Kidney epithelial cell (primary cell): ENCODE measurements around the gene SPINK5. TPM values are rescaled to one million over a fixed set of nuclear protein-coding genes. Genes with fewer than 3 reads are reported as not detected.

Experiments
- DNase-seq: peaks from one replicate; pipeline ENCODE4 v3.0.0-alpha.2; 2010; ENCODE audit warnings: low read depth
- H3K27me3 ChIP-seq: 2 replicates; pipeline ENCODE4 v1.6.0; 2011; ENCODE audit warnings: low read length; ENCODE audit not compliant: control insufficient read depth, insufficient read depth
- H3K36me3 ChIP-seq: 2 replicates; pipeline ENCODE4 v1.5.1; 2011; ENCODE audit warnings: low read length; ENCODE audit not compliant: control insufficient read depth, insufficient read depth
- H3K4me3 ChIP-seq: 2 replicates; pipeline ENCODE4 v1.5.1; 2011; ENCODE audit warnings: low read depth, mild to moderate bottlenecking, control low read depth, low read length
- total RNA-seq: library from RNA; depleted of rRNA; stranded (reverse); fragments of >200 nt; gene quantifications from 2 replicates; pipeline ENCODE4 v1.2.3, GENCODE V29; 2015
- TF ChIP-seq, protein P1 (sequence below): IDR thresholded peaks from 2 replicates; pipeline ENCODE4 v1.5.1; 2011; ENCODE audit warnings: mild to moderate bottlenecking, moderate library complexity, low read length, control low read depth, inconsistent platforms; ENCODE audit not compliant: insufficient read depth, poor library complexity, severe bottlenecking

SPINK5 gene
- total RNA-seq, 1 donor from 2014 or later, result 0.04 TPM

GRCh38 chr5:148179234-148179824, 115.5 kb downstream of the SPINK5 start:
- Histone ChIP-seq H3K36me3 (no peaks in the 10 kb centered on the region), H3K27me3 (no peaks in the 10 kb centered on the region), H3K4me3 (no peak overlapping the region)
- TF ChIP-seq, protein P1, sequence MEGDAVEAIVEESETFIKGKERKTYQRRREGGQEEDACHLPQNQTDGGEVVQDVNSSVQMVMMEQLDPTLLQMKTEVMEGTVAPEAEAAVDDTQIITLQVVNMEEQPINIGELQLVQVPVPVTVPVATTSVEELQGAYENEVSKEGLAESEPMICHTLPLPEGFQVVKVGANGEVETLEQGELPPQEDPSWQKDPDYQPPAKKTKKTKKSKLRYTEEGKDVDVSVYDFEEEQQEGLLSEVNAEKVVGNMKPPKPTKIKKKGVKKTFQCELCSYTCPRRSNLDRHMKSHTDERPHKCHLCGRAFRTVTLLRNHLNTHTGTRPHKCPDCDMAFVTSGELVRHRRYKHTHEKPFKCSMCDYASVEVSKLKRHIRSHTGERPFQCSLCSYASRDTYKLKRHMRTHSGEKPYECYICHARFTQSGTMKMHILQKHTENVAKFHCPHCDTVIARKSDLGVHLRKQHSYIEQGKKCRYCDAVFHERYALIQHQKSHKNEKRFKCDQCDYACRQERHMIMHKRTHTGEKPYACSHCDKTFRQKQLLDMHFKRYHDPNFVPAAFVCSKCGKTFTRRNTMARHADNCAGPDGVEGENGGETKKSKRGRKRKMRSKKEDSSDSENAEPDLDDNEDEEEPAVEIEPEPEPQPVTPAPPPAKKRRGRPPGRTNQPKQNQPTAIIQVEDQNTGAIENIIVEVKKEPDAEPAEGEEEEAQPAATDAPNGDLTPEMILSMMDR, result peak; percentile 66
- DNase-seq, result peak; percentile 16

DNA sequence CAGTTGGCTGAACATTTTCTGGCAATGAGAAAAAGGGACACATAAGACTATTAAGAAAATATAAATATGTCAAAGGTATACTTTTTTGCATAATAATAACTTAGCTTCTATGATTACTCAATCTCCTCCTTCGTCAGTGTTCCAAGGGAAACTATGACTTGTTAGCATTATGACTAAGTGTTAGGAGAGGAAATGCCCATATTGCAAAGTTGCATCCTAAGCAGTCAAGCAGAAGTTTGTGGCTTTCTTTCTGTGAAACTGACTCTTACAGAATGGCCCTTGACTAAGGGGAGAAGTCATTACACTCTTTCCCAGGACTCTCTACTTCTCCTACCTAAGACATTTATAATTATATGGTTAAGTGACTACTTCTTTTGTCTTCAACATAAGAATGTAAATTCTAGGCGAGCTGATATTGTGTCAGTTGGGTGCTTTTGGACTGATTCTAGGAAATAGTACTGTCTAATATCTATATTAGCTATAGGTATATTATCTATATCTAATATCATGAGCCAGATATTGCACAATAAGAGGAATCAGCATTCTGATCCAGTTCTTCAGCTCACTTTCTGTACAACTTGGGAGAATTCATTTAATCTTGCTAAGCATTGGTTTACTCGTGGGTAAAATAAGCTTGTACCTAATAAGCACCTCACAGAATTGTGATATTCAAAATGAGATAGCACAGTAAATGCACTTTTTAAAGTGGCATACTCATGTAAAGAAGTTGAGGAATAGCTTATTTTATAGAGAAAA, 122.6 kb downstream of the SPINK5 start:
- TF ChIP-seq, protein P1, result no peak
- DNase-seq, result peak; percentile 38
- Histone ChIP-seq H3K36me3 (no peaks in the 10 kb centered on the region), H3K4me3 (no peak overlapping the region), H3K27me3 (no peaks in the 10 kb centered on the region)

Other genes starting within 250 kb of the SPINK5 start
- gene SPINK1, start 232.3 kb upstream of the SPINK5 start, total RNA-seq, result 0.48 TPM in 1 of 2 replicates, not detected in the other
- not detected in 2 replicates for gene SCGB3A2, start 185.3 kb upstream of the SPINK5 start, total RNA-seq
- gene C5orf46, start 157.4 kb upstream of the SPINK5 start, total RNA-seq, result 1.4 and 2.1 TPM in 2 replicates
- not detected in 2 replicates for gene SPINK14, start 104.6 kb downstream of the SPINK5 start, total RNA-seq
- gene SPINK6, start 139.1 kb downstream of the SPINK5 start, total RNA-seq, result not detected in 2 replicates
- not detected in 2 replicates for gene MARCOL, start 174.5 kb downstream of the SPINK5 start, total RNA-seq
- gene SPINK13, start 204.8 kb downstream of the SPINK5 start, total RNA-seq, result not detected in 2 replicates
- gene SPINK7, start 248.4 kb downstream of the SPINK5 start, total RNA-seq, result not detected in 2 replicates